Neural progenitor cell (in vitro differentiated cells): Measurements from ENCODE around the gene VIM. TPM values are rescaled to one million over a fixed set of nuclear protein-coding genes. Genes with fewer than 3 reads are reported as not detected.

Experiments
- DNase-seq: peaks from one replicate; pipeline ENCODE4 v3.0.0-alpha.2; 2016; ENCODE audit warnings: low spot score
- H2AFZ ChIP-seq: fragments of 200-600 bp; sonication (generic); replicated peaks from 2 replicates; pipeline ENCODE4 v1.6.1; 2016; ENCODE audit warnings: antibody characterized with exemption
- H3F3A ChIP-seq: fragments of 200-600 bp; sonication (generic); 2 replicates; pipeline ENCODE4 v1.6.1; 2016; ENCODE audit warnings: antibody characterized with exemption, low read depth
- H3K27ac ChIP-seq: fragments of 200-600 bp; sonication (generic); 2 replicates; pipeline ENCODE4 v1.5.1; 2016; ENCODE audit warnings: mild to moderate bottlenecking
- H3K27me3 ChIP-seq: fragments of 200-600 bp; sonication (generic); 2 replicates; pipeline ENCODE4 v1.6.1; 2016; ENCODE audit warnings: mild to moderate bottlenecking, moderate library complexity
- H3K36me3 ChIP-seq: fragments of 200-600 bp; sonication (generic); 2 replicates; pipeline ENCODE4 v1.5.1; 2016
- H3K4me1 ChIP-seq: fragments of 200-600 bp; sonication (generic); 2 replicates; pipeline ENCODE4 v1.6.1; 2016; ENCODE audit warnings: mixed run types
- H3K4me2 ChIP-seq: fragments of 200-600 bp; sonication (generic); 2 replicates; pipeline ENCODE4 v1.6.1; 2016
- H3K4me3 ChIP-seq: fragments of 200-600 bp; sonication (generic); 2 replicates; pipeline ENCODE4 v1.5.1; 2016
- H3K79me2 ChIP-seq: fragments of 200-600 bp; sonication (generic); 2 replicates; pipeline ENCODE4 v1.6.1; 2016; ENCODE audit warnings: low read depth
- H3K9ac ChIP-seq: fragments of 200-600 bp; sonication (generic); 2 replicates; pipeline ENCODE4 v1.6.1; 2016
- H3K9me3 ChIP-seq: fragments of 200-600 bp; sonication (generic); 2 replicates; pipeline ENCODE4 v1.5.1; 2016; ENCODE audit warnings: low read depth
- H4K20me1 ChIP-seq: fragments of 200-600 bp; sonication (generic); 2 replicates; pipeline ENCODE4 v1.6.1; 2016; ENCODE audit warnings: low read depth
- H3K27ac Mint-ChIP-seq: 3 replicates; pipeline ENCODE4 v1.8.0; 2021; ENCODE audit warnings: mixed read lengths
- H3K27me3 Mint-ChIP-seq: 2 replicates; pipeline ENCODE4 v1.8.0; 2022; ENCODE audit warnings: low read depth, mild to moderate bottlenecking, inconsistent platforms, moderate library complexity, mixed read lengths; ENCODE audit not compliant: insufficient read depth
- H3K36me3 Mint-ChIP-seq: 3 replicates; pipeline ENCODE4 v1.8.0; 2021; ENCODE audit warnings: mixed read lengths
- H3K4me1 Mint-ChIP-seq: 3 replicates; pipeline ENCODE4 v1.8.0; 2021; ENCODE audit warnings: mixed read lengths
- H3K4me3 Mint-ChIP-seq: 3 replicates; pipeline ENCODE4 v1.8.0; 2021; ENCODE audit warnings: mild to moderate bottlenecking, moderate library complexity, mixed read lengths
- H3K9me3 Mint-ChIP-seq: 3 replicates; pipeline ENCODE4 v1.8.0; 2020; ENCODE audit warnings: mixed read lengths
- CTCF ChIP-seq: fragments of 200-600 bp; sonication (generic); IDR thresholded peaks from 2 replicates; pipeline ENCODE4 v1.5.1; 2017; ENCODE audit warnings: antibody characterized with exemption, mild to moderate bottlenecking
- EZH2 ChIP-seq: fragments of 200-600 bp; sonication (generic); IDR thresholded peaks from 2 replicates; pipeline ENCODE4 v1.6.1; 2017; ENCODE audit warnings: antibody characterized with exemption, mild to moderate bottlenecking, moderate library complexity
- EZH2phosphoT487 ChIP-seq: fragments of 200-600 bp; sonication (generic); IDR thresholded peaks from 2 replicates; pipeline ENCODE4 v1.6.1; 2017; ENCODE audit warnings: antibody characterized with exemption
- total RNA-seq: library from RNA; depleted of rRNA; stranded (reverse); fragments of >200 nt; gene quantifications from 2 replicates; pipeline ENCODE4 v1.2.3, GENCODE V29; 2015; ENCODE audit warnings: low replicate concordance

The VIM gene
- total RNA-seq, 1 donor from 2014 or later, result 727 TPM

- no peak for DNase-seq
- Histone ChIP-seq H3K27ac (no peak overlapping the region), H3K27me3 (no peaks in the 10 kb centered on the region), H3K9me3 (no peaks in the 10 kb centered on the region), H4K20me1 (no peaks in the 10 kb centered on the region), H2AFZ (no peak overlapping the region), H3K36me3 (no peaks in the 10 kb centered on the region), H3K9ac (no peak overlapping the region), H3K4me3 (no peak overlapping the region), H3K79me2 (peaks cover 89% of the 10 kb centered on the region), H3K4me1 (peaks cover 21% of the 10 kb centered on the region), H3F3A (peaks cover 18% of the 10 kb centered on the region), H3K4me2 (no peak overlapping the region)
- H3K27me3 Mint-ChIP-seq, result no peaks in the 10 kb centered on the region
- TF ChIP-seq EZH2phosphoT487 (no peak), CTCF (no peak), EZH2 (no peak)
- no peak overlapping the region for H3K4me3 Mint-ChIP-seq
- peaks cover 21% of the 10 kb centered on the region for H3K9me3 Mint-ChIP-seq
- H3K36me3 Mint-ChIP-seq, result peaks cover 16% of the 10 kb centered on the region
- H3K4me1 Mint-ChIP-seq, result peaks cover 26% of the 10 kb centered on the region
- no peak overlapping the region for H3K27ac Mint-ChIP-seq
These were observed 31.5 kb upstream of the VIM start for GRCh38 chr10:17196573-17196972.

- H3K9me3 ChIP-seq, result no peaks in the 10 kb centered on the region
- Mint-ChIP-seq H3K4me1 (peaks cover 44% of the 10 kb centered on the region), H3K27ac (peak overlapping the region; percentile 99), H3K27me3 (no peaks in the 10 kb centered on the region), H3K36me3 (peaks cover 6% of the 10 kb centered on the region), H3K9me3 (peaks cover 9% of the 10 kb centered on the region), H3K4me3 (peak overlapping the region; percentile 93)
- peak overlapping the region; percentile 95 for H3K4me2 ChIP-seq
- no peaks in the 10 kb centered on the region for H4K20me1 ChIP-seq
- TF ChIP-seq EZH2 (no peak), EZH2phosphoT487 (no peak)
- peaks cover 34% of the 10 kb centered on the region for H3F3A ChIP-seq
- H3K9ac ChIP-seq, result peak overlapping the region; percentile 5
- H3K79me2 ChIP-seq, result peaks cover 63% of the 10 kb centered on the region
- peak overlapping the region; percentile 14 for H2AFZ ChIP-seq
- H3K36me3 ChIP-seq, result no peaks in the 10 kb centered on the region
- peak overlapping the region; percentile 77 for H3K4me3 ChIP-seq
- H3K4me1 ChIP-seq, result peaks cover 35% of the 10 kb centered on the region
- peak overlapping the region; percentile 16 for H3K27ac ChIP-seq
- peak; percentile 16 for DNase-seq
- no peaks in the 10 kb centered on the region for H3K27me3 ChIP-seq
These were observed 28.7 kb upstream of the VIM start for GRCh38 chr10:17199351-17199804.

- Histone ChIP-seq H3K79me2 (peaks cover 55% of the 10 kb centered on the region), H3K4me2 (peak overlapping the region; percentile 95), H3F3A (peaks cover 34% of the 10 kb centered on the region), H3K9ac (peak overlapping the region; percentile 5), H3K27me3 (no peaks in the 10 kb centered on the region), H3K4me3 (peak overlapping the region; percentile 77), H2AFZ (no peak overlapping the region), H3K9me3 (no peaks in the 10 kb centered on the region), H3K4me1 (peaks cover 35% of the 10 kb centered on the region), H4K20me1 (no peaks in the 10 kb centered on the region), H3K27ac (peak overlapping the region; percentile 97), H3K36me3 (no peaks in the 10 kb centered on the region)
- H3K4me1 Mint-ChIP-seq, result peaks cover 47% of the 10 kb centered on the region
- peaks cover 7% of the 10 kb centered on the region for H3K9me3 Mint-ChIP-seq
- DNase-seq, result no peak
- no peak for TF ChIP-seq EZH2phosphoT487
- no peak for TF ChIP-seq CTCF
- TF ChIP-seq EZH2, result no peak
- H3K36me3 Mint-ChIP-seq, result peaks cover 5% of the 10 kb centered on the region
- peak overlapping the region; percentile 93 for H3K4me3 Mint-ChIP-seq
- peak overlapping the region; percentile 100 for H3K27ac Mint-ChIP-seq
- H3K27me3 Mint-ChIP-seq, result no peaks in the 10 kb centered on the region
These were observed 27.8 kb upstream of the VIM start for GRCh38 chr10:17200001-17200911.
